Mucosa of gallbladder (tissue), 1 donor: ENCODE measurements around the gene ZFTA. TPM values are rescaled to one million over a fixed set of nuclear protein-coding genes. Genes with fewer than 3 reads are reported as not detected.
A peak's percentile ranks its signal among the peaks of the same experiment; 100 is the strongest.
"Not testable (repeated sequence)": the region's sequence is repeated elsewhere in the genome, so short reads cannot be mapped to it uniquely, and the experiment has no call there.

Experiments
- DNase-seq: peaks from one replicate; pipeline ENCODE4 v3.0.0-alpha.2; 2020; ENCODE audit warnings: low spot score
- total RNA-seq: library from RNA; stranded (reverse); gene quantifications from one replicate; pipeline ENCODE4 v1.2.1, GENCODE V29; 2021
- donor health status: DM: no; HTN: no; CAD: no.

The ZFTA gene
- 30.7 TPM for total RNA-seq

- DNase-seq = peak; percentile 51
Observed at GRCh38 chr11:63768237-63769041, at the start of gene ZFTA. ZFTA (minus strand) TSS chr11:63768775; CDS start chr11:63768622, 153 bp downstream.

DNA sequence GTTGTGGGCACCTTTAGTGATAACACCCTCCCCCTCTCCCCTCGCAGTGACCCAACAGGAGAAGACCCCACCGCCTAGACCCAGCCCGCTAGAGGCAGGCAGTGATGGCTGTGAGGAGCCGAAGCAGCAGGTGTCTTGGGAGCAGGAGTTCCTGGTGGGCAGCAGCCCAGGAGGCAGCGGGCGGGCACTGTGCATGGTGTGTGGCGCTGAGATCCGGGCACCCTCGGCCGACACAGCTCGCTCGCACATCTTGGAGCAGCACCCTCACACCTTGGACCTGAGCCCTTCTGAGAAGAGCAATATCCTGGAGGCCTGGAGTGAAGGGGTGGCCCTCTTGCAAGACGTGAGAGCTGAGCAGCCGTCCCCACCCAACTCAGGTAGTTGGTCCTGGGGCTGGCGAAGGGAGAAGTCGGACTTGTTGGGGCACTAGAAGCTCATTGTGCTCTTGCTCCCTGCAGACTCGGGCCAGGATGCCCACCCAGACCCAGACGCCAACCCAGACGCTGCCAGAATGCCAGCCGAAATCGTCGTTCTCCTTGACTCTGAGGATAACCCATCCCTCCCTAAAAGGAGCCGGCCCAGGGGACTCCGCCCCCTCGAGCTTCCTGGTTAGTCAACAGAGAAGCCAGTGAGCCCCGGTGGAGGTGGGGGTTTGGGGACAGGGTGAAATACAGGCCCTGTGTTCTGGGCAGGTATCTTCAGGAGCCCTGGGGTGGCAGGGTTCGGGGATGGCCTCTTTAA is 49.4 kb upstream of the ZFTA start:
- DNase-seq = no peak

DNA sequence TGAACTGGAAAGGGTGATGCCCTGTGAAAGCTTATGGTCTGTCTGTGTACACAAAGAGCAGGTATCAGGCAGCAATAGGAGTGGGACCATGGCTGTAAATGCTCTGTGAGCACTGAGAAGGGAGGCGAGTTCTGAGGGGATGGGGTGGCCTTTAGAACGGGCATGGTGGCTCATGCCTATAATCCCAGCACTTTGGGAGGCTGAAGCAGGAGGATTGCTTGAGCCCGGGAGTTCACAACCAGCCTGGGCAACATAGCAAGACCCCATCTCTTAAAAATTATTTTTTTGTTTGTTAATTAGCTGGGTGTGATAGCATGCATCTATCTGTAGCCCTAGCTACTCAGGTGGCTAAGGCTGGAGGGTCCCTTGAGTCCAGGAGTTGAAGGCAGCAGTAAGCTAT is 48.2 kb upstream of the ZFTA start:
- no peak for DNase-seq

DNA sequence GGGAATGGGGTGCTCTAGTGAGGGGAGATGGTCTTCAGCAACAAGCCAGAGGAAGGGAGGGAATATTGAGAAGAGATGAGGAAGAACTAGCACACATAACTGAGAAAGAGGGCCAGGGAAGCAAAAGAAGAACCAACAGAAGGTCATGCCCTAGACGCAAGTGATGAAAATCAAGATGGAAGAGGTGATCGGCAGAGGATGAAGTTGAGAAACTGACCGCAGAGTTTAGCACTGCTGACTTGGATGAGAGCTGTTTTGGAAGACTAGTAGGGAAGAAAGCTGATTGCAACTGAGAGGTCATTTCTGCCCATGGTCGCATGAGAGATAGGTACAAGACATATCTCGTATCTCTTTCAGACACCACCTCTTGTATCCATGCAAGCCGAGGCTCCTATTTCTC is 47.6 kb upstream of the ZFTA start:
- no peak for DNase-seq

DNA sequence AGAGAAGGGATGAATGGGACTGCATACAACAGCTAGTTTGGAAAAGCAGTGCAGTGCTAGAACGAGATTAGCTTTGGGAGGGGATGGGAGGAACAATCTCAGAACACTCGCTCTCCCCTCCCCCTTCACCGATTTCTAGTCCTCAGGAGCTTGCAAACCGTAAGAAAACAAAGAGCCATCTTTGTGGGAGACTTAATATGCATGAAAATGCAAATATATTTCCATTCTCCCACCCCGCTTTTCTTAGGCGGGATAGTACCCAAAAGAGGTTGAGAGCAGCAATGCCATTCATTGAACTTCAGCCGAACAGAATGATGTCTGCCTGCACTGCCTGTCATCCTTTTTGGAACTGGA is 45.8 kb upstream of the ZFTA start:
- no peak for DNase-seq

GRCh38 chr11:63813563-63814382 is 45.2 kb upstream of the ZFTA start:
- peak; percentile 29 for DNase-seq

DNA sequence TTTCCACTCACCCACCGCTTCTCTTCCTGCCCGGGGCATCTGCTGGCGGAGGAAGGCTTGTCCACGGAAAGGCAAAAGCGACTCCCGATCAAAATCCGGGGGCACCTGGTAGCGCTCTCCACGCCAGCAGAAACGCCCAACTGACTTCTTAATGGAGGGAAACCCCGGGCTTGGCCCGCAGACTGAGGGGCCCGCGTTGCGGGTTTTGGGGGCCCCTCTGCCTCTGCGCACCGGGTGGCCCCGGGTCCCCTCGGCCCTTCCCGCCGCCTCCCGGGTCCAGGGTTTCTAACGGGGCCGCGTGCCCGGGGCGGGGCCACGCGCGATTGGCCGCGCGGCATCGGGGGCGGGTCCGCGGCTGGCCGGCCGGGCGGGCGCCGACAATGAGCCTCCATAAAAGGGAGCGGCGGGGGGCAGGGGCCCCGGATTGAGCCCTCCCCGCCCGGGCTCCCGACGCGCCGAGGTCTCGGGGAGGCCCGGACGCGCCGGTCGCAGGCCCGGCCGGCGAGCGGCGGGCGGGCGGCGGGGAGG is 44.5 kb upstream of the ZFTA start, which contains the start of gene SPINDOC:
Gene SPINDOC (plus strand): TSS at position 422 of the 528 bp plus-strand sequence. CDS start 231 bp downstream, outside the sequence.
- DNase-seq = peak; percentile 72

DNA sequence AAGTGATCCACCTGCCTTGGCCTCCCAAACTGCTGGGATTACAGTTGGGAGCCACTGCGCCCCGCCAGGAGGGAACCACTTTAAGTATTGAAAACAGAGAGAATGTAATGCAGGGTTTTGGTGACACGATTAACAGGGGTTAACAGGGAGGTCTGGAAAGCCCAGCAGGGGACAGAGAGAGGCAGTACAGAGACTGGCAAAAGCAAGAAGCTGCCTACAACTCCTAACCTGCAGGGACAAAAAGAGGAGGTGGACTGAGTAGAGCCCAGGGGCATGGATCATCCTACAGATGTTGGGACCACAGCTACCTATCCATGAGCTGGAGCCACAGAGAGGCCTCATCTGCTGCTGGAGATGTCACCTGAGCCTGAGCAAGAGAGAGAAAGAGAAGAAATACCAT is 42.9 kb upstream of the ZFTA start:
- no peak for DNase-seq

- not testable (repeated sequence) for DNase-seq
Observed at GRCh38 chr11:63810383-63810782, 41.8 kb upstream of the ZFTA start.

GRCh38 chr11:63805844-63806415 is 37.4 kb upstream of the ZFTA start:
- no peak for DNase-seq

GRCh38 chr11:63804259-63804658 is 35.7 kb upstream of the ZFTA start:
- peak; percentile 49 for DNase-seq

GRCh38 chr11:63802637-63803414 is 34.3 kb upstream of the ZFTA start:
- no peak for DNase-seq

DNA sequence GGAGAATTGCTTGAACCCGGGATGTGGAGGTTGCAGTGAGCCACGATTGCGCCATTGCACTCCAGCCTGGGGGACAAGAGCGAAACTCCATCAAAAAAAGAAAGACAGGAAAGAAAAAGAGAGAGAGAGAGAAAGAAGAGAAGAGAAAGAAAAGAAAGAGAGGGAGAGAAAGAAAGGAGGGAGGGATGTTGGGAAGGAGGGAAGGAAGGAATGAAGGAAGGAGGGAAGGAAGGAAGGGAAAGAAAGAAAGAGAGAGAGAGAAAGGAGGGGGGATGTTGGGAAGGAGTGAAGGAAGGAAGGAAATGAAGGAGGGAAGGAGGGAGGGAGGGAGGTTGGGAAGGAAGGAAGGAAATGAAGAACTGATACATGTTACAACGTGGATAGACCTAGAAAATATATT is 32.3 kb upstream of the ZFTA start:
- no peak for DNase-seq

GRCh38 chr11:63795066-63795465 is 26.5 kb upstream of the ZFTA start:
- no peak for DNase-seq

DNA sequence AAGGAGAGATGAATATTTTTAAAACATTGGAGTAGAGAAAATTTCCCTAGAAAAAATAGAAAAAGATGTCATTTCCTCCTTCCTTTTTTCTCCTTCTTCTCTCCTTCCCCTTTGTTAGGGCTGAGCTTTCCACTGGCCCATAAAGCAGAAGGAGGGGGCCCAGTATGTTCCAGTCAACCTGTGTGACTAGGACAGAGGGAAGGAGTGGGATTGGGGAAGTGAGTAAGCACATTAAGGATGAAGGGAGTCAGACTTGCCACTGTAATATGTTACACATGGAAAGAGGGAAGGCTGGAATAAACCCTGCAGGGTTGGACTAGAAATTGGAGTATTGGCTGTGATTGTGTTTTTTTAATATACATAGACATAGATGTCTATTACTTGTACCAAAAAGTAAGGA is 24.6 kb upstream of the ZFTA start:
- no peak for DNase-seq

GRCh38 chr11:63791495-63792167 is 23.1 kb upstream of the ZFTA start:
- no peak for DNase-seq

GRCh38 chr11:63785823-63786222 is 17.2 kb upstream of the ZFTA start:
- no peak for DNase-seq

DNA sequence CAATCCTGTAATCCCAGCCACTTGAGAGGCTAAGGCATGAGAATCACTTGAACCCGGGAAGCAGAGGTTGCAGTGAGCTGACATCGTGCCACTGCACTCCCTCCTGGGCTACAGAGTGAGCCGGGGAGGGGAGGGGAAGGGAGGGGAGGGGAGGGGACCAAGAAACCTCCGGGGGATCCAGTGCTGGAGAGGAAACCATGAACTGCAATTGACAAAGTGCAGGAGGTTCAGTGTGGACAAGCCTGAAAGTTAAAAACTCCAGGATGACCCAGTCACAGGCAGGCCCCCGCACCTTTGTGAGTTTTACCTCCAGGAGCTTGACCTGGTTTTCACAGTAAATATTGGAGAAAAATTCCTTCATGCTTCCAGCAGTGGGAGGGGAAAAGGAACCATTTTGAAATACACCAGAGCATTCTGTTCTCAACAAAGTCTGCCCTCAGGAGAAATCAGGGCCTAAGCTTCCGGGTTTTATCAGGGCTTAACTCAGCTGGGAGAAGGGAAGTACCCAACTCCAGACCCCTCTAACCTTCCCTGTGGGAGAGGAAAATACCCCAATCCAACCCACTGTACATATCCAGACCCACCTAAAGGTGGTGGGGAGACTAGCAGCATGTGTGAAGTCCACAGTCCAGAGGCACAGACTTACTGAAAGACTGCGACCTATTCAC is 15.5 kb upstream of the ZFTA start:
- DNase-seq = peak; percentile 21

DNA sequence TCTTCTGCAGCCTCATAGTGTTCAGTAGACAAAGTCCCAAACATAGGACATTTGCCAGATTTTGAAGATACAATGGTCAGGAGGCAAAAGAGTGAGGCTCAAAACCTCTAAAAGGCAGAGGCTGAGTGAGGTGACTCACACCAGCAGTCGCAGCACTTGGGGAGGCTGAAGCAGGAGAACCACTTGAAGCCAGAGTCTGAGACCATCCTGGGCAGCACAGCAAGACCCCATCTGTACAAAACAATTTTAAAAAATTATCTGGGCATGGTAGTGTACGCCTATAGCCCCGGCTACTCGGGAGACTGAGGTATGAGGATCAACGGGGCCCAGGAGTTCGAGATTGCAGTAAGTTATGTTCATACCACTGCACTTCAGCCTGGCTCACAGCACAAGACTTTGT is 14.2 kb upstream of the ZFTA start:
- no peak for DNase-seq

GRCh38 chr11:63779039-63779438 is 10.5 kb upstream of the ZFTA start:
- no peak for DNase-seq
